Stimulated activated naive B cell treated with anti-CD40 and anti-IgM and Interleukin-4, amounts not matched to agents 10 μg/mL and 1 μg/mL and 100 μg/mL, for 72 hours (primary cell): ENCODE measurements around the gene CPXM1.

Source experiments
- ATAC-seq, 2 donors: fragments of 150-1000 bp; cut with Tn5 transposase; replicated peaks; 2 replicates each; pipeline ENCODE4 v1.10.0; 2021; ENCODE audit warnings: moderate library complexity in 1 of 2
- DNase-seq: peaks from one replicate; pipeline ENCODE4 v3.0.0; 2021
- H3K27ac Mint-ChIP-seq: one replicate; pipeline ENCODE4 v1.8.0; 2022; ENCODE audit warnings: mild to moderate bottlenecking, mixed read lengths
- H3K27me3 Mint-ChIP-seq, 2 donors: one replicate each; pipeline ENCODE4 v1.8.0; 2022; ENCODE audit warnings: mixed read lengths in 2 of 2
- H3K36me3 Mint-ChIP-seq, 2 donors: one replicate each; pipeline ENCODE4 v1.8.0; 2022; ENCODE audit warnings: mixed read lengths in 2 of 2, mild to moderate bottlenecking in 1 of 2
- H3K4me1 Mint-ChIP-seq, 2 donors: one replicate each; pipeline ENCODE4 v1.8.0; 2022; ENCODE audit warnings: mixed read lengths in 2 of 2, mild to moderate bottlenecking in 1 of 2
- H3K4me3 Mint-ChIP-seq, 2 donors: one replicate each; pipeline ENCODE4 v1.8.0; 2022; ENCODE audit warnings: mild to moderate bottlenecking in 2 of 2, mixed read lengths in 2 of 2, moderate library complexity in 1 of 2
- H3K9me3 Mint-ChIP-seq, 2 donors: one replicate each; pipeline ENCODE4 v1.8.0; 2022; ENCODE audit warnings: mixed read lengths in 2 of 2, mild to moderate bottlenecking in 1 of 2

Gene CPXM1

GRCh38 chr20:2799688-2800520 lies 523 bp downstream of the CPXM1 start:
- no peaks in the 10 kb centered on the region for H3K9me3 Mint-ChIP-seq
- ATAC-seq (peak; percentile 4 to 11), DNase-seq (no peak)

GRCh38 chr20:2799271-2799670 lies 1.2 kb downstream of the CPXM1 start:
- Mint-ChIP-seq H3K9me3 (no peaks in the 10 kb centered on the region), H3K27ac (peak overlapping the region; percentile 90), H3K36me3 (peaks cover 0 to 2% of the 10 kb centered on the region in 2 donors), H3K4me1 (peaks cover 23 to 33% of the 10 kb centered on the region in 2 donors), H3K4me3 (peak overlapping the region; percentile 84 to 88), H3K27me3 (peaks cover 39 to 71% of the 10 kb centered on the region in 2 donors)
- ATAC-seq, result no peak
- DNase-seq, result no peak

More at GRCh38 chr20:2799688-2800520, 523 bp downstream of the CPXM1 start:
- peaks cover 43 to 71% of the 10 kb centered on the region in 2 donors for H3K27me3 Mint-ChIP-seq
- H3K27ac Mint-ChIP-seq, result peak overlapping the region; percentile 90
- peaks cover 0 to 2% of the 10 kb centered on the region in 2 donors for H3K36me3 Mint-ChIP-seq
- H3K4me1 Mint-ChIP-seq, result peaks cover 23 to 33% of the 10 kb centered on the region in 2 donors
- H3K4me3 Mint-ChIP-seq, result peak overlapping the region; percentile 84 to 88

GRCh38 chr20:2798814-2799213 lies 1.6 kb downstream of the CPXM1 start:
- H3K4me1 Mint-ChIP-seq, result peaks cover 23 to 33% of the 10 kb centered on the region in 2 donors
- ATAC-seq (peak in 1 of 2 donors; percentile 1), DNase-seq (no peak)
- H3K9me3 Mint-ChIP-seq, result no peaks in the 10 kb centered on the region
- peaks cover 0 to 2% of the 10 kb centered on the region in 2 donors for H3K36me3 Mint-ChIP-seq
- no peak overlapping the region for H3K27ac Mint-ChIP-seq
- peaks cover 37 to 71% of the 10 kb centered on the region in 2 donors for H3K27me3 Mint-ChIP-seq
- peak overlapping the region in 1 of 2 donors; percentile 29 for H3K4me3 Mint-ChIP-seq

GRCh38 chr20:2798095-2798805 lies 2.2 kb downstream of the CPXM1 start:
- ATAC-seq (no peak), DNase-seq (no peak)
- Mint-ChIP-seq H3K27ac (no peak overlapping the region), H3K4me3 (no peak overlapping the region), H3K27me3 (peaks cover 42 to 74% of the 10 kb centered on the region in 2 donors), H3K4me1 (peaks cover 23 to 33% of the 10 kb centered on the region in 2 donors), H3K9me3 (no peaks in the 10 kb centered on the region), H3K36me3 (peaks cover 0 to 2% of the 10 kb centered on the region in 2 donors)

GRCh38 chr20:2797136-2797983 lies 3.1 kb downstream of the CPXM1 start:
- Mint-ChIP-seq H3K27me3 (peaks cover 42 to 72% of the 10 kb centered on the region in 2 donors), H3K36me3 (peaks cover 0 to 2% of the 10 kb centered on the region in 2 donors), H3K4me1 (peaks cover 21 to 33% of the 10 kb centered on the region in 2 donors), H3K4me3 (no peak overlapping the region), H3K27ac (no peak overlapping the region), H3K9me3 (no peaks in the 10 kb centered on the region)
- no peak for ATAC-seq
- no peak for DNase-seq

- peaks cover 18 to 29% of the 10 kb centered on the region in 2 donors for H3K4me1 Mint-ChIP-seq
- H3K27ac Mint-ChIP-seq, result no peak overlapping the region
These were observed 4.3 kb downstream of the CPXM1 start for GRCh38 chr20:2796011-2796660.

GRCh38 chr20:2795451-2795850 lies 5.0 kb downstream of the CPXM1 start:
- no peak for DNase-seq
- Mint-ChIP-seq H3K4me3 (no peak overlapping the region), H3K27ac (no peak overlapping the region), H3K9me3 (no peaks in the 10 kb centered on the region), H3K27me3 (peaks cover 31 to 63% of the 10 kb centered on the region in 2 donors), H3K36me3 (peaks cover 0 to 2% of the 10 kb centered on the region in 2 donors), H3K4me1 (peaks cover 13 to 23% of the 10 kb centered on the region in 2 donors)
- no peak for ATAC-seq

More at GRCh38 chr20:2796011-2796660, 4.3 kb downstream of the CPXM1 start:
- ATAC-seq, result no peak
- H3K4me3 Mint-ChIP-seq, result no peak overlapping the region
- H3K9me3 Mint-ChIP-seq, result no peaks in the 10 kb centered on the region
- H3K27me3 Mint-ChIP-seq, result peaks cover 36 to 68% of the 10 kb centered on the region in 2 donors
- H3K36me3 Mint-ChIP-seq, result peaks cover 0 to 2% of the 10 kb centered on the region in 2 donors
- no peak for DNase-seq

- Mint-ChIP-seq H3K36me3 (peaks cover 0 to 2% of the 10 kb centered on the region in 2 donors), H3K27me3 (peaks cover 33 to 63% of the 10 kb centered on the region in 2 donors), H3K27ac (no peak overlapping the region), H3K9me3 (no peaks in the 10 kb centered on the region), H3K4me3 (no peak overlapping the region), H3K4me1 (peaks cover 11 to 19% of the 10 kb centered on the region in 2 donors)
- no peak for ATAC-seq
- DNase-seq, result no peak
These were observed 5.5 kb downstream of the CPXM1 start for GRCh38 chr20:2794866-2795447.

- H3K4me3 Mint-ChIP-seq, result no peak overlapping the region
- ATAC-seq, result no peak
- no peak for DNase-seq
- H3K27ac Mint-ChIP-seq, result no peak overlapping the region
- H3K36me3 Mint-ChIP-seq, result peaks cover 0 to 2% of the 10 kb centered on the region in 2 donors
- no peaks in the 10 kb centered on the region for H3K9me3 Mint-ChIP-seq
- H3K4me1 Mint-ChIP-seq, result peaks cover 4 to 12% of the 10 kb centered on the region in 2 donors
- H3K27me3 Mint-ChIP-seq, result peaks cover 26 to 56% of the 10 kb centered on the region in 2 donors
These were observed 6.2 kb downstream of the CPXM1 start for GRCh38 chr20:2794202-2794748.

- no peak overlapping the region for H3K27ac Mint-ChIP-seq
- no peak for ATAC-seq
- no peak overlapping the region for H3K4me3 Mint-ChIP-seq
- H3K36me3 Mint-ChIP-seq, result peaks cover 0 to 2% of the 10 kb centered on the region in 2 donors
- H3K4me1 Mint-ChIP-seq, result peaks cover 0 to 5% of the 10 kb centered on the region in 2 donors
- no peaks in the 10 kb centered on the region for H3K9me3 Mint-ChIP-seq
- H3K27me3 Mint-ChIP-seq, result peaks cover 22 to 54% of the 10 kb centered on the region in 2 donors
- DNase-seq, result no peak
These were observed 7.0 kb downstream of the CPXM1 start for GRCh38 chr20:2793471-2793870.

GRCh38 chr20:2783908-2784566 lies 16.4 kb downstream of the CPXM1 start:
- H3K27me3 Mint-ChIP-seq, result peaks cover 26 to 30% of the 10 kb centered on the region in 2 donors
- ATAC-seq (no peak), DNase-seq (no peak)
- peaks cover 0 to 1% of the 10 kb centered on the region in 2 donors for H3K9me3 Mint-ChIP-seq
- H3K36me3 Mint-ChIP-seq, result no peaks in the 10 kb centered on the region
- H3K4me3 Mint-ChIP-seq, result no peak overlapping the region
- H3K4me1 Mint-ChIP-seq, result no peaks in the 10 kb centered on the region
- H3K27ac Mint-ChIP-seq, result no peak overlapping the region

- H3K27ac Mint-ChIP-seq, result no peak overlapping the region
- ATAC-seq (no peak), DNase-seq (no peak)
- H3K9me3 Mint-ChIP-seq, result peaks cover 2 to 3% of the 10 kb centered on the region in 2 donors
- H3K27me3 Mint-ChIP-seq, result peaks cover 20 to 23% of the 10 kb centered on the region in 2 donors
- H3K4me1 Mint-ChIP-seq, result peaks cover 0 to 3% of the 10 kb centered on the region in 2 donors
- H3K4me3 Mint-ChIP-seq, result no peak overlapping the region
- H3K36me3 Mint-ChIP-seq, result peaks cover 0 to 3% of the 10 kb centered on the region in 2 donors
These were observed 19.5 kb downstream of the CPXM1 start for GRCh38 chr20:2780948-2781347.
